ENCODE results near the gene FOXP3. TPM values are rescaled to one million over a fixed set of nuclear protein-coding genes. Genes with fewer than 3 reads are reported as not detected.

FOXP3 gene
- total RNA-seq, 1 experiment from 2014 or later = 0.26 TPM

DNA sequence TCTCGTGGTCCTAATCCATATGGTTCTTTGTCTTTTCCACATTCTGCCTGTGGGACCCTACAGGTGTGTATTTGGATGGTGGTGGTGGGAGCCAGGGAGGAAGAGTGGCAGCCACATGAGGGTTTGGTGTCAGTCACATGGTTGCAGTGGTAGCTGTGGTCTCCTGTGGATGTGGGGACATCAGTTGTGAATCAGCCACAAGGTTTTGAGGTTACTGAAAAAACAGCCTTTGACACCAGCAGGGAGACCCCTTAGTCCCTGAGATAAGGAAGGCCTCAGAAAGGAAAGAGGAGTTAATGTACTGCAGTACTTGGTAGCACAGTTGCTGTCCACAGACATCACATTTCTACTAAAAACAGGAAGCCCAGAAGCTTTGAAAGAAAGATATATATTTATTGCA lies 23.2 kb upstream of the FOXP3 start:
- peaks cover 9% of the 10 kb centered on the region for H3K36me3 Mint-ChIP-seq (ENCODE audit: insufficient read depth, unreplicated experiment)
- CTCF ChIA-PET = no interaction called here
- intact Hi-C loops (cut with micrococcal nuclease; ENCODE audit: unreplicated experiment) = no loop called here
- DNase-seq = no peak
- peaks cover 8% of the 10 kb centered on the region for H3K27me3 Mint-ChIP-seq (ENCODE audit: unreplicated experiment)
- TF ChIP-seq, protein P1, sequence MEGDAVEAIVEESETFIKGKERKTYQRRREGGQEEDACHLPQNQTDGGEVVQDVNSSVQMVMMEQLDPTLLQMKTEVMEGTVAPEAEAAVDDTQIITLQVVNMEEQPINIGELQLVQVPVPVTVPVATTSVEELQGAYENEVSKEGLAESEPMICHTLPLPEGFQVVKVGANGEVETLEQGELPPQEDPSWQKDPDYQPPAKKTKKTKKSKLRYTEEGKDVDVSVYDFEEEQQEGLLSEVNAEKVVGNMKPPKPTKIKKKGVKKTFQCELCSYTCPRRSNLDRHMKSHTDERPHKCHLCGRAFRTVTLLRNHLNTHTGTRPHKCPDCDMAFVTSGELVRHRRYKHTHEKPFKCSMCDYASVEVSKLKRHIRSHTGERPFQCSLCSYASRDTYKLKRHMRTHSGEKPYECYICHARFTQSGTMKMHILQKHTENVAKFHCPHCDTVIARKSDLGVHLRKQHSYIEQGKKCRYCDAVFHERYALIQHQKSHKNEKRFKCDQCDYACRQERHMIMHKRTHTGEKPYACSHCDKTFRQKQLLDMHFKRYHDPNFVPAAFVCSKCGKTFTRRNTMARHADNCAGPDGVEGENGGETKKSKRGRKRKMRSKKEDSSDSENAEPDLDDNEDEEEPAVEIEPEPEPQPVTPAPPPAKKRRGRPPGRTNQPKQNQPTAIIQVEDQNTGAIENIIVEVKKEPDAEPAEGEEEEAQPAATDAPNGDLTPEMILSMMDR (IDR thresholded peaks at IDR 0.05; ENCODE audit: unreplicated experiment) = no peak
- H3K4me3 Mint-ChIP-seq (ENCODE audit: low read depth, unreplicated experiment) = no peak overlapping the region
- peaks cover 6% of the 10 kb centered on the region for H3K4me1 Mint-ChIP-seq (ENCODE audit: low read depth, unreplicated experiment)
- H3K9me3 Mint-ChIP-seq (ENCODE audit: low read depth, unreplicated experiment) = no peaks in the 10 kb centered on the region
- H3K27ac Mint-ChIP-seq (ENCODE audit: unreplicated experiment) = no peak overlapping the region
- no TSS peak for BruUV-seq (replicated peaks)

DNA sequence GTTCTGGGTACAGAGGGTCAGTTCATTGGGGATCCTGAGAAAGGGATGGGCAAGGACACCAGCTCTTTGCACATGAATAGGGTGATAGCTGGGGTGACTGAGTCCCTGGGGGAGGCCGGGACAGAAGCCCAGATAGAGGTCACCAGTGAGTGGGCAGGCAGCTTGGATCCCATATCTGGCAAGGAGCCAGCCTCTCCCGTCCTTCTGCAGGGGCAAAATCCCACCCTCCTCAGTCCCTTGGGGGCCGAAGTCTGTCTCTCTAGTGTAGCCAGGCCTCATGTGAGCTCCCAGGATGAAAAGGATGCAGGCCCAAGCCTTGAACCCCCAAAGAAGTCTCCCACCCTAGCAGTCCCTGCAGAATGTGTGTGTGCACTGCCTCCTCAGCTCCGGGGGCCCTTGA lies 22.1 kb upstream of the FOXP3 start:
- no peak overlapping the region for H3K4me3 Mint-ChIP-seq (ENCODE audit: low read depth, unreplicated experiment)
- CTCF ChIA-PET = no interaction called here
- H3K9me3 Mint-ChIP-seq (ENCODE audit: low read depth, unreplicated experiment) = no peaks in the 10 kb centered on the region
- TF ChIP-seq, protein P1 (IDR thresholded peaks at IDR 0.05; ENCODE audit: unreplicated experiment) = no peak
- peaks cover 5% of the 10 kb centered on the region for H3K27me3 Mint-ChIP-seq (ENCODE audit: unreplicated experiment)
- DNase-seq = no peak
- intact Hi-C loops (cut with micrococcal nuclease; ENCODE audit: unreplicated experiment) = no loop called here
- H3K27ac Mint-ChIP-seq (ENCODE audit: unreplicated experiment) = no peak overlapping the region
- peaks cover 15% of the 10 kb centered on the region for H3K36me3 Mint-ChIP-seq (ENCODE audit: insufficient read depth, unreplicated experiment)
- BruUV-seq (replicated peaks) = no TSS peak
- H3K4me1 Mint-ChIP-seq (ENCODE audit: low read depth, unreplicated experiment) = no peaks in the 10 kb centered on the region

DNA sequence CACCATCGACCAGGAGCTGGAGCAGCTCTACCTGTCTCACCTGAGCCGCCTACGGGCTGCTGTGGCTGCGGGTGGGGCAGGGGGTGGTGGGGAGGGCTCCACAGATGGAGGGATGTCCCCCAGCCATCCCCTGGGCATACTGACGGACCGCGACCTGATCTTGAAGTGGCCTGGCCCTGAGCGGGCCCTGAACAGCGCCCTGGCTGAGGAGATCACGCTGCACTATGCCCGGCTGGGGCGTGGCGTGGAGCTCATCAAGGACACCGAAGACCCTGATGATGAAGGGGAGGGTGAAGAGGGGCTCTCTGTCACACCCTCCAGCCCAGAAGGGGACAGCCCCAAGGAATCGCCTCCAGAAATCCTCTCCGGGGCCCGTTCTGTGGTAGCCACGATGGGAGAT lies 21.6 kb upstream of the FOXP3 start:
- peaks cover under 1% of the 10 kb centered on the region for H3K27me3 Mint-ChIP-seq (ENCODE audit: unreplicated experiment)
- no peaks in the 10 kb centered on the region for H3K9me3 Mint-ChIP-seq (ENCODE audit: low read depth, unreplicated experiment)
- intact Hi-C loops (cut with micrococcal nuclease; ENCODE audit: unreplicated experiment) = no loop called here
- no peak overlapping the region for H3K27ac Mint-ChIP-seq (ENCODE audit: unreplicated experiment)
- no peaks in the 10 kb centered on the region for H3K4me1 Mint-ChIP-seq (ENCODE audit: low read depth, unreplicated experiment)
- TF ChIP-seq, protein P1 (IDR thresholded peaks at IDR 0.05; ENCODE audit: unreplicated experiment) = no peak
- H3K4me3 Mint-ChIP-seq (ENCODE audit: low read depth, unreplicated experiment) = no peak overlapping the region
- no peak for DNase-seq
- peaks cover 15% of the 10 kb centered on the region for H3K36me3 Mint-ChIP-seq (ENCODE audit: insufficient read depth, unreplicated experiment)
- no TSS peak for BruUV-seq (replicated peaks)
- CTCF ChIA-PET = no interaction called here

DNA sequence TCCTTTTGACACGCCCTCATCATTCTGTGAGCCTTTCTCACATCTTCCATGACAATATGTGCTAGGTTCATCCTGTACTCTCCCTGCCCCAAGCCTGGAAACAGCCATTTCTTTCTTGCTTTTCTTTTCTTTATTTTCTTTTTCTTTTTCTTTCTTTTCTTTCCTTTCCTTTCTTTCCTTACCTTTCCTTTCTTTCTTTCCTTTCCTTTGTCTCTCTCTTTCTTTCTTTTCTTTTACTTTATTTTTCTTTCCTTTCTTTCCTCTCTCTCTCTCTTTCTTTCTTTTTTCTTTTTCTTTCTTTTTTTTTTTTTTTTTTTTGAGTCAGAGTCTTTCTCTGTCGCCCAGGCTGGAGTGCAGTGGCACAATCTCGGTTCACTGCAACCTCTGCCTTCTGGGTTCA lies 19.7 kb upstream of the FOXP3 start:
- Mint-ChIP-seq H3K27ac (ENCODE audit: unreplicated experiment) (no peak overlapping the region), H3K4me3 (ENCODE audit: low read depth, unreplicated experiment) (no peak overlapping the region), H3K27me3 (ENCODE audit: unreplicated experiment) (no peaks in the 10 kb centered on the region), H3K9me3 (ENCODE audit: low read depth, unreplicated experiment) (no peaks in the 10 kb centered on the region), H3K4me1 (ENCODE audit: low read depth, unreplicated experiment) (no peaks in the 10 kb centered on the region), H3K36me3 (ENCODE audit: insufficient read depth, unreplicated experiment) (peaks cover 15% of the 10 kb centered on the region)
- TF ChIP-seq, protein P1 (IDR thresholded peaks at IDR 0.05; ENCODE audit: unreplicated experiment) = no peak
- no peak for DNase-seq
- intact Hi-C loops (cut with micrococcal nuclease; ENCODE audit: unreplicated experiment) = no loop called here
- CTCF ChIA-PET = no interaction called here
- BruUV-seq (replicated peaks) = no TSS peak

DNA sequence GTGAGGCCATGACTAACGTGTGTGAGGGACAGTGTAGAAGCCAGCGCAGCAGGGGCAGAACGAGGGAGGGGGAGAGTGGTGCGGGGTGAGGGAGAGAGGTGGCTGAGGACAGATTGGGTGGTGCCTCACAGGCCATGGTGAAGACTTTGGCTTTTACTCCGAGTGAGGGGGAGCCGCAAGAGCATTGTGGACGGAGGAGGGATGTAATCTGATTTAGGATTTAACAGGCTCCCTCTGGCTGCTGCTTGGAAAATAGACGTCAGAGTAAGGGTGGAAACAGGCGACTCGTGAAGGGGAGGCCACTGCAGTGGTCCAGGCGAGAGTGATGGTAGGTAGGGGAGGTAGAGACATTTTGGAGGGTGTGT lies 18.1 kb upstream of the FOXP3 start:
- intact Hi-C loops (cut with micrococcal nuclease; ENCODE audit: unreplicated experiment) = no loop called here

More for the DNA sequence above, 18.1 kb upstream of the FOXP3 start:
- no peaks in the 10 kb centered on the region for H3K4me1 Mint-ChIP-seq (ENCODE audit: low read depth, unreplicated experiment)
- peaks cover 15% of the 10 kb centered on the region for H3K36me3 Mint-ChIP-seq (ENCODE audit: insufficient read depth, unreplicated experiment)
- BruUV-seq (replicated peaks) = no TSS peak
- TF ChIP-seq, protein P1 (IDR thresholded peaks at IDR 0.05; ENCODE audit: unreplicated experiment) = no peak
- no peak overlapping the region for H3K27ac Mint-ChIP-seq (ENCODE audit: unreplicated experiment)
- no peaks in the 10 kb centered on the region for H3K27me3 Mint-ChIP-seq (ENCODE audit: unreplicated experiment)
- no peak overlapping the region for H3K4me3 Mint-ChIP-seq (ENCODE audit: low read depth, unreplicated experiment)
- DNase-seq = no peak
- CTCF ChIA-PET = no interaction called here
- H3K9me3 Mint-ChIP-seq (ENCODE audit: low read depth, unreplicated experiment) = no peaks in the 10 kb centered on the region

Data from Calu3 (cell line).